ENCODE measurements around the gene EFCAB7. TPM values are rescaled to one million over a fixed set of nuclear protein-coding genes. Genes with fewer than 3 reads are reported as not detected.
A peak's percentile ranks its signal among the peaks of the same experiment; 100 is the strongest.

The EFCAB7 gene
- total RNA-seq, 6 experiments from 2014 or later, result 3.2 to 4.5 (median 4.0) TPM

DNA sequence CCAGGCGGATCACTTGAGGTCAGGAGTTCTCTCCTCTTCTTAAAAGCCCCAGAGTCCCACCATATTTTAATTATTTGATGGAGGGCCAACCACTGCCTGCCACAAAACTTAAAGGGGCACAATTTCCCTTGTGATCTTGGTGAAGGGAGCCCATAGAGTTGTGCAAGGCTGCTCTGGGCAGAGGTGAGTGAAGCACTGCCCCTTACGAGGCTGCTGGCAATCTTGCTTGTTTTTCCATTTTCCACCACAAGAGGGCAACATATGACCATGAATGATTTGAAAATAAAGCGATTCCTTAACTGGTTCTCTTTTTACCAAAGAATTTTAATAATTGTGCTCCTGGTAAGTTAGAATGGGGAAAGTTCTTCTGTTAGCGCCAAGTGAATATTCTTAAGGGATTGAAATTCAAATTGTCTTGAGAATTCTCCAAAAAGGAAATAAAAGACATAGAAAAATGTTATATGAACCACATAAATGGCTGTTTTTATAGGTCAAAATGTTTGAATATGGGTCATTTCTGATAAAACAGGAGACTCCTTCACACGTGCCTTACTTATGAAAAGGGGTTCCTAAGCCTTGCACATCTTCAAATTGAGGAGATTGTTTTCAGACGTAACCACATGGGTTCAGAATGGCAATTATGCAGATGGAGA lies 92.6 kb downstream of the EFCAB7 start:
- TF ChIP-seq, protein P1, sequence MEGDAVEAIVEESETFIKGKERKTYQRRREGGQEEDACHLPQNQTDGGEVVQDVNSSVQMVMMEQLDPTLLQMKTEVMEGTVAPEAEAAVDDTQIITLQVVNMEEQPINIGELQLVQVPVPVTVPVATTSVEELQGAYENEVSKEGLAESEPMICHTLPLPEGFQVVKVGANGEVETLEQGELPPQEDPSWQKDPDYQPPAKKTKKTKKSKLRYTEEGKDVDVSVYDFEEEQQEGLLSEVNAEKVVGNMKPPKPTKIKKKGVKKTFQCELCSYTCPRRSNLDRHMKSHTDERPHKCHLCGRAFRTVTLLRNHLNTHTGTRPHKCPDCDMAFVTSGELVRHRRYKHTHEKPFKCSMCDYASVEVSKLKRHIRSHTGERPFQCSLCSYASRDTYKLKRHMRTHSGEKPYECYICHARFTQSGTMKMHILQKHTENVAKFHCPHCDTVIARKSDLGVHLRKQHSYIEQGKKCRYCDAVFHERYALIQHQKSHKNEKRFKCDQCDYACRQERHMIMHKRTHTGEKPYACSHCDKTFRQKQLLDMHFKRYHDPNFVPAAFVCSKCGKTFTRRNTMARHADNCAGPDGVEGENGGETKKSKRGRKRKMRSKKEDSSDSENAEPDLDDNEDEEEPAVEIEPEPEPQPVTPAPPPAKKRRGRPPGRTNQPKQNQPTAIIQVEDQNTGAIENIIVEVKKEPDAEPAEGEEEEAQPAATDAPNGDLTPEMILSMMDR (IDR thresholded peaks at IDR 0.05), result peak; percentile 96
- H3K27ac Mint-ChIP-seq, result no peak overlapping the region
- DNase-seq, result peak; percentile 70

DNA sequence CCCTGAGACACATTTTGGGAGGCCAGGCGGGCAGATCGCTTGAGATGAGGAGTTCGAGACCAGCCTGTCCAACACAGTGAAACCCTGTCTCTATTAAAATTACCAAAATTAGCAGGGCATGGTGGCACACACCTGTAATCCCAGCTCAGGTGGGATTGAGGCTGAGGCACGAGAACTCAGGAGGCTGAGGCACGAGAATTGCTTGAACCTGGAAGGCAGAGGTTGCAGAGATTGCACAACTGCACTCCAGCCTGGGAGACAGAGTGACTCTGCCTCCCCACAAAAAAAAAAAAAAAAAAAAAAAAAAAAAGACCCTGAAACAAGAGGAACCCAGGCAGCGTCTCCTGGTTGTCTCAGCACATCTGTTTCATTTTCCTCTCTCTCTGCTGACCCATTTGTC lies 94.1 kb downstream of the EFCAB7 start:
- Mint-ChIP-seq H3K4me3 (no peak overlapping the region), H3K36me3 (ENCODE audit: low read depth) (no peaks in the 10 kb centered on the region), H3K9me3 (no peaks in the 10 kb centered on the region), H3K27ac (no peak overlapping the region), H3K4me1 (ENCODE audit: low read depth) (peaks cover 28% of the 10 kb centered on the region), H3K27me3 (ENCODE audit: insufficient read depth) (no peaks in the 10 kb centered on the region)
- no peak for DNase-seq
- TF ChIP-seq, protein P1 (IDR thresholded peaks at IDR 0.05), result no peak

More for the DNA sequence above, 92.6 kb downstream of the EFCAB7 start:
- H3K4me1 Mint-ChIP-seq (ENCODE audit: low read depth), result peaks cover 34% of the 10 kb centered on the region
- H3K36me3 Mint-ChIP-seq (ENCODE audit: low read depth), result no peaks in the 10 kb centered on the region
- no peaks in the 10 kb centered on the region for H3K27me3 Mint-ChIP-seq (ENCODE audit: insufficient read depth)
- no peaks in the 10 kb centered on the region for H3K9me3 Mint-ChIP-seq
- H3K4me3 Mint-ChIP-seq, result no peak overlapping the region

DNA sequence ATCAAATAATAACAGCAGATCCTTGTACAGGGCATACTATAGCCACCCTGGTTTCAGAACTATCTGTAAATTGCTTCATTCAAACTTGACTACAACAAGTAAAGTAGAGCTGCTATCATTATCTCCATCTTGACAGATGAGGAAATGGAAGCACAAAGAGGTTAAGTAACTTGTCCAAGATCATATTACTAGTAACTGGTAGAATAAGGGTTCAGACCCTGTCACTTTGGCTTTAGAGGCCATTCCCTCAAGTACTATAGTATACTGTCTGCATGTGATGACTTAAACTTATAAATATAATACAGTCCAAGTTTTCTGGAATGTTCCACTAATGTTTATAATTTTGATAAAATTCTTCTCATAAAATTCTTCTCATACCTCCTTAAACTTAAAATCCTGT lies 94.7 kb downstream of the EFCAB7 start:
- Mint-ChIP-seq H3K27ac (no peak overlapping the region), H3K4me1 (ENCODE audit: low read depth) (peaks cover 28% of the 10 kb centered on the region), H3K4me3 (no peak overlapping the region), H3K27me3 (ENCODE audit: insufficient read depth) (no peaks in the 10 kb centered on the region), H3K9me3 (no peaks in the 10 kb centered on the region), H3K36me3 (ENCODE audit: low read depth) (no peaks in the 10 kb centered on the region)
- DNase-seq, result no peak
- TF ChIP-seq, protein P1 (IDR thresholded peaks at IDR 0.05), result no peak

DNA sequence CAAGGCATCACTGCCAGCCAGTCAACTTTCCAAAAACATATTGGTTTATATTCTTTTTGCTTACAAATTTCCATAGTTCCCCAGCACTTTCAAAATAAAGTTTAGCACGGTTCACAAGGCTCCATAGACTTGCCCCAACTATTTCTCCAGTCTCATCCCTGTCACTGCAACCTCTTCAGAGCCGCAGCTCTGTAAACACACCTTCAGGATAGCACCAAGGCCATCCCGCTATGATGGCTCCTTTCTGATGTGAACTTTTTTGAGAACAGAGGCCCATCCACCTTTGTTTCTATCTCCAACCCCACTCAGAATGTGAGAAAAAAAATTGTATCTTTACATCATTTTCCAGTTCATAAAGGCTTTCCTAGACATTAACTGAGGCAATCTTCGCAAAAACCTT lies 96.2 kb downstream of the EFCAB7 start:
- H3K36me3 Mint-ChIP-seq (ENCODE audit: low read depth), result peaks cover 4% of the 10 kb centered on the region; the same call in 1 of the 2 replicates
- peaks cover 32% of the 10 kb centered on the region for H3K4me1 Mint-ChIP-seq (ENCODE audit: low read depth)
- H3K4me3 Mint-ChIP-seq, result no peak overlapping the region
- no peak overlapping the region for H3K27ac Mint-ChIP-seq
- no peaks in the 10 kb centered on the region for H3K27me3 Mint-ChIP-seq (ENCODE audit: insufficient read depth)
- no peak for DNase-seq
- no peaks in the 10 kb centered on the region for H3K9me3 Mint-ChIP-seq
- TF ChIP-seq, protein P1 (IDR thresholded peaks at IDR 0.05), result no peak

DNA sequence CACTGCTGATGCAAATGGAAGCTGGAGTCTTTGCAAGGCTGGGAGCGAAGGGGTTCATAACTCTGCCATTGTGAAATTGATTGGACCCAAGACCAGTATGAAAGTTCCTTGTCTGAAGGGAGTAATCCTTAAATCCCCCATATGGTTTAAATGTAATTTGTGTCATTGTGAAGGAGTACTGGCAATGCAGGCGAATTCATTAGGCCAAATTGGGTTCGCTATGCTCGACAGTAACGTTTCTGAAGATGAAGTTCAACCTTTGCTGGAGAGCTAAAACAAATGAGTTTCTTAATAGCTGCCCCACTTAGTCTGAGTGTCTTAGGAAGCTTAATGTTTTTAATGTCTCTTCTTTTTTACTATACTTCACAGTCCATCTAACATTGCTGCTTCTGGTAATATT lies 97.3 kb downstream of the EFCAB7 start:
- peaks cover 4% of the 10 kb centered on the region; the same call in 1 of the 2 replicates for H3K36me3 Mint-ChIP-seq (ENCODE audit: low read depth)
- no peak overlapping the region for H3K27ac Mint-ChIP-seq
- no peak overlapping the region for H3K4me3 Mint-ChIP-seq
- TF ChIP-seq, protein P1 (IDR thresholded peaks at IDR 0.05), result no peak
- DNase-seq, result no peak
- H3K9me3 Mint-ChIP-seq, result no peaks in the 10 kb centered on the region
- H3K27me3 Mint-ChIP-seq (ENCODE audit: insufficient read depth), result no peaks in the 10 kb centered on the region
- H3K4me1 Mint-ChIP-seq (ENCODE audit: low read depth), result peaks cover 42% of the 10 kb centered on the region

Measured in HFFc6 (cell line).